IPS-18c (cell line): ENCODE measurements around the gene MAT2A.
"Not testable (repeated sequence)": the region's sequence is repeated elsewhere in the genome, so short reads cannot be mapped to it uniquely, and the experiment has no call there.

ENCODE experiments used
- H3K4me3 ChIP-seq: 2 replicates; pipeline ENCODE4 v1.7.0; 2013; ENCODE audit warnings: low read depth, mild to moderate bottlenecking, low read length, moderate library complexity; ENCODE audit not compliant: insufficient read depth
- H3K9me3 ChIP-seq: one replicate; pipeline ENCODE4 v1.6.1; 2013; ENCODE audit warnings: mild to moderate bottlenecking, low read length, moderate library complexity; ENCODE audit not compliant: control insufficient read depth, insufficient read depth

MAT2A gene

DNA sequence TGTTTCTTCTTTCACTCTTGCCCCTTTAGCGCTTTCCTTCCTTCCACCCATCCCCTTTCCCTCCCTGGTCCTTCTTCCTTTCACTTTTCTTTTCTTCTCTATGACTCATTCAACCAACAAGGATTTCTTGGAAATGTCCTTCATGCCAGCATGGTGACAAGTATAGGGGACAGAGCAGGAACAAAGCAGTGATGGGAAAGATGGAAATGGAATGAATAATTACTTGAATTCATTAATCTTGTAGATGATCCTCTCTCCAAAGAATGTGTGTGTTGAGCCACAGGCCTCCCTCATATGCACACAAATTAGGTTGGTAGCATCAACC lies 46.8 kb downstream of the MAT2A start:
- Histone ChIP-seq H3K9me3 (no peaks in the 10 kb centered on the region), H3K4me3 (no peak overlapping the region)

DNA sequence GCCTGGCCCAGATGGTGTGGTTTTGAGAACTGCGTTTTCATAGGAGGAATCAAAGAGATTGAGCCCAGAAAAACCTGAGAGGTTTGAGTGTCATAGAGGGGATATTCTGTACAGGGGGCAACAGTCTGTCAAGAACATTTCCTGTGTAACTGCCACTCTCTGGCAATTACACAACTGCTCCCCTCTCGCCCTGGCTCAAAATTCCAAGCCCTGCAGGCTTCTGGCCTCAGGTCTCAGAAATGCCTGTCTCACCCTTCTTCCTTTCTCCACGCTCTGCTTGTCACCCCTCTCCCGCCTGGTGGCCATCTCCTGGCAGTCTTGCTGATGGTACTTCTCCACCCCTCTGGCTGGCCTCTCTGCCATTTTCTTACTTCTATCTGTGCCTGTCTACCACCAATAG lies 49.3 kb downstream of the MAT2A start:
- Histone ChIP-seq H3K9me3 (no peaks in the 10 kb centered on the region), H3K4me3 (no peak overlapping the region)

DNA sequence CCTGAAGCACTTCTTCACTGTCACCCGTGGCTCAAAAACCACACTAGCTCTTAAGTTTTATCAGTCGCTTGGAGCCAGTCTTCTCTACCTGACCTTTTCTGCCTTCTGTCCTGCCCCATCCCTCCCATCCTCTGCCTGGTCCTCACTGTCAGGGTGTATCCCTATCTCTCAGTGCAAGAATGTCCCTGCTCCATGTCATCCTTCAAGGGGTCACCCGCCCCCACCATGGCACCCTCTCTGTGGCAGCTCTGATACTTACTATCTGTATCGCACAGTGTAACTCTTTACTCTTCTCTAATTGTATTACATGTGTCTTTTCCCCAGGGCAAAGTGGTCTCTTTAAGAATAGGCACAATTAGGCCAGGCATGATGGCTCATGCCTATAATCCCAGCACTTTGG lies 49.7 kb downstream of the MAT2A start:
- Histone ChIP-seq H3K9me3 (no peaks in the 10 kb centered on the region), H3K4me3 (no peak overlapping the region)

DNA sequence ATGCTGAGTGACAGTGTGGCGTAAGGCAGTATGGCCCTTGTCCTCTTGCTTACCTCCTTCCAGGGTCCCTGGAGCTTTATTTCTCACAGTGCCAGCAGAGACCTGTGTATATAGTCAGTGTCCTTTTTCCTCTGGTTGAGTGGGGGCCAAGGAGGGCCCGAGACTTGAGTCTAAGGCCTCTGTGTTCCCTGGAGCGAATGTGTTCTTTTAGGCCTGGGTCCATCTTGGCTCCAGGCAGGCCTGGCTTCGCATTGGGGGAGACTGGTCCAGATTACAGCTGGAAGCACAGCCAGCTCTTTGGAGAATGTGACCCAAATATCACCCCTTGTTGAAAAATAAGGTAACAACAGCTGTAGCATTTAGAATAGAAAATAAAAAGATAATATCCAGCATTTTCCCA lies 50.2 kb downstream of the MAT2A start:
- Histone ChIP-seq H3K4me3 (no peak overlapping the region), H3K9me3 (no peaks in the 10 kb centered on the region)

DNA sequence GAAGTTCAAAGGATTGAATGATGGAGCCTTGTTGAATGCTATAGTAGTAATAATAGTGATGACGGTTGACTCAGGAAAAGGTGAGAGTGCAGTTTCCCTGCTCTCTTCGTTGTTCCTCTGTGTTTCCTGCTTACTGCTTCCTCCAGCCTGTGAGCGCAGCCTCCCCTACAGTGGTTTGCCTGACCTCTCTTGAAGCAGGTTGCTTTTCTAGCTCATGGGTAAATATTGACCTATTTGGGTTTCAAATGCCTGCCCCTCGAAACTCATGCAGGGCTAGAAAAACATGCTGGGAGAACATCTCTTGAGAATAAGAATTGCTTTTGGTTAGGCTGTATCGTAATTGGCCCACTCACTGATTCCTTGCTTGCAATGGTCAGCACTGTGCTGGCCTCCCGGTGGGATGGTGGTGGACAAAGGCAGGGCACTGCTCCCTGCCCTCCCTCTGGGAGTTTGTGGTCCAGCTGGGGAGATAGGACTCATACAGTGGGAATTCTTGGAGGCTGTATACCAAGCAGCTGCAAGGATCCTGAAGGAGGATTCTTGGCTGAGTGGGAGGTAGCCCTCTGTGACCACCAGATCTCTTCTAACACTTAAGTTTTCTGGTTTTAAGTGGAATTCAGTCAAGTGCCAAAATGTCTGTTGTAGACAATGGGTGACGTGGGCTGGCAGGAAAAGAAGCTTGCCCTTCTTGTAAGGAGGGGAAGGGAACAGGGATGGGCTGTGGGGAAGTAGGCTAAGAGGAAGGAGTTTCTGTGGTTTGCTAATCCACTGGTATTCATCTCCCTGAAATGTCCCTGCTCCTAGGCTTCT lies 51.2 kb downstream of the MAT2A start:
- Histone ChIP-seq H3K4me3 (no peak overlapping the region), H3K9me3 (no peaks in the 10 kb centered on the region)

DNA sequence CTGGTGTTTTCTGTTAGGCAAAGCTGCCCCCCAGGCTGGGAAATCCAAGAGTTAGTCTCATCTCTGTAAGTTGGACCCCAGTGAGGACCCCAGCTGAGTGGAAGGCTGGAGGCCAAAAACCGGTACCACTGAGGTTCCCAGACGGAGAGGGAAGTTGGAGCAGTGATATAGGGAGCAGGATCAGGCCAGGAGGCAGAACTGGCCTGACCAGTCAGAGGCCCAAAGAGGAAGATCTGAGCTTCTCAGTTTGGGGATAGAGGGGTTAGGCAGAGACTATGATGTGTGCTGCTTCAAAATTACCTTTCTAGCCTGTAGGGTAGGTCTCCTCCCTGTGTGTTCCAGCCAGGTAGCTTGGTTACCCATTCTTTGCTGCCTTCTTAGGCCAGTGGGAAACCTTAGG lies 52.0 kb downstream of the MAT2A start:
- no peak overlapping the region for H3K4me3 ChIP-seq

DNA sequence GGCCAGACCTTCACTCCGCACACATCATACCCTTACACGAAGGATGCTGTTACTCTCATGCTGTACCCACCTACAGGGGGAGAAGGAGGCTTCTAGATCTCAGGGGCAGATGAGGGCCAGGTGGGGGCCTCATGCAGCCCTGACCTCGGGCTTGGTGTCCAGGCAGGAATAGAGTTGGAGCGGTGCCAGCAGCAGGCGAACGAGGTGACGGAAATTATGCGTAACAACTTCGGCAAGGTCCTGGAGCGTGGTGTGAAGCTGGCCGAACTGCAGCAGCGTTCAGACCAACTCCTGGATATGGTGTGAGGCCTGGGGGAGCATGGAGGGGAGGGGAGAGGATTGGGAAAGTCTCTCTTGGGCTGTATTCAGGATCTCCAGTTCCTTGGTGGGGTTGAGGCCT lies 52.6 kb downstream of the MAT2A start:
- no peak overlapping the region for H3K4me3 ChIP-seq
- H3K9me3 ChIP-seq = no peaks in the 10 kb centered on the region

More for the DNA sequence above, 52.0 kb downstream of the MAT2A start:
- H3K9me3 ChIP-seq = no peaks in the 10 kb centered on the region

DNA sequence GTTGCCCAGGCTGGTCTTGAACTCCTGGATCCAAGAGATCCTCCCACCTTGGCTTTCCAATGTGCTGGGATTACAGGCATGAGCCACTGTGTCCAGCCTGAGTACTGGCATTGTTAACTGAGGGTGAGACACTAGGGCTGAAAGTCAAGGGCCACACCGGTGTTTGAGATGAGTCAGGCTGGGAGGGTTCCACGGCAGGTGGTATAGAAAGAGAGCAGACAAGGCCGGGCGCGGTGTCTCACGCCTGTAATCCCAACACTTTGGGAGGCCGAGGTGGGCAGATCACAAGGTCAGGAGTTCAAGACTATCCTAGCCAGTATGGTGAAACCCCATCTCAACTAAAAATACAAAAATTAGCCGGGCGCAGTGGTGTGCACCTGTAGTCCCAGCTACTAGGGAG lies 53.3 kb downstream of the MAT2A start:
- H3K9me3 ChIP-seq, H3K4me3 ChIP-seq: not testable (repeated sequence)

DNA sequence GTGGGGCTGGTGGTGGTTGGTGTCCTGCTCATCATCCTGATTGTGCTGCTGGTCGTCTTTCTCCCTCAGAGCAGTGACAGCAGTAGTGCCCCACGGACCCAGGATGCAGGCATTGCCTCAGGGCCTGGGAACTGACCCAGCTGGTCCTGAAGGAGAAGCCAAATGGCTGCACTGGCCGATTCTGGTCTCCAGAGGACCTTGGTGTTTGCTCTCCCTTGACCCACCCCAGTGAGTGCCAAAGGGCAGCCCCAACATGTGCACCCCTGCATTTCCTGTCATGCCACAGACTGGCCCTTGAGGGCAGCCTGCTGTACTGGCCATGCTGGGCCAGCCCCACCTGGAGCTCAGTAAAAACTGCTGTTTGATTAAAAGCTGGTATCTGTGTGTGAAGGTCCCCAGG lies 54.1 kb downstream of the MAT2A start:
- Histone ChIP-seq H3K9me3 (no peaks in the 10 kb centered on the region), H3K4me3 (no peak overlapping the region)
